BLaER1 (cell line): ENCODE data around the gene DGKE.
A peak's percentile ranks its signal among the peaks of the same experiment; 100 is the strongest.

Experiments used
- H3K27ac ChIP-seq: shearing (Covaris generic); formaldehyde crosslinking; 2 replicates; pipeline ENCODE4 v1.8.1; 2022
- H3K27me3 ChIP-seq: shearing (Covaris generic); formaldehyde crosslinking; 2 replicates; pipeline ENCODE4 v1.8.1; 2022
- H3K36me3 ChIP-seq: shearing (Covaris generic); formaldehyde crosslinking; 2 replicates; pipeline ENCODE4 v1.8.1; 2022
- H3K4me1 ChIP-seq: shearing (Covaris generic); formaldehyde crosslinking; 2 replicates; pipeline ENCODE4 v1.8.1; 2022
- H3K4me2 ChIP-seq: shearing (Covaris generic); formaldehyde crosslinking; 2 replicates; pipeline ENCODE4 v1.8.1; 2022
- H3K4me3 ChIP-seq: shearing (Covaris generic); formaldehyde crosslinking; 2 replicates; pipeline ENCODE4 v1.8.1; 2022
- H3K9ac ChIP-seq: shearing (Covaris generic); formaldehyde crosslinking; 2 replicates; pipeline ENCODE4 v1.8.1; 2022
- H3K9me3 ChIP-seq: shearing (Covaris generic); formaldehyde crosslinking; 2 replicates; pipeline ENCODE4 v1.8.1; 2022
- H4K20me1 ChIP-seq: shearing (Covaris generic); formaldehyde crosslinking; 2 replicates; pipeline ENCODE4 v1.8.1; 2022
- Cebpa-rat ChIP-seq: shearing (Covaris generic); IDR thresholded peaks from 2 replicates; pipeline ENCODE4 v1.8.1; 2022

DGKE gene

GRCh38 chr17:56798916-56799315, 35.0 kb upstream of the DGKE start:
- Histone ChIP-seq H3K4me2 (peak overlapping the region; percentile 45), H3K27me3 (no peaks in the 10 kb centered on the region), H3K9ac (no peak overlapping the region), H3K4me3 (no peak overlapping the region), H3K36me3 (no peaks in the 10 kb centered on the region), H3K9me3 (no peaks in the 10 kb centered on the region), H3K27ac (no peak overlapping the region), H4K20me1 (no peaks in the 10 kb centered on the region), H3K4me1 (peaks cover 19% of the 10 kb centered on the region)
- no peak for TF ChIP-seq Cebpa-rat

GRCh38 chr17:56801459-56802178, 32.3 kb upstream of the DGKE start:
- H3K36me3 ChIP-seq = peaks cover 2% of the 10 kb centered on the region; the same call in 1 of the 2 replicates
- H3K4me1 ChIP-seq = peaks cover 19% of the 10 kb centered on the region
- no peaks in the 10 kb centered on the region for H3K27me3 ChIP-seq
- no peak overlapping the region for H3K4me3 ChIP-seq
- no peaks in the 10 kb centered on the region for H3K9me3 ChIP-seq
- H3K27ac ChIP-seq = no peak overlapping the region
- no peaks in the 10 kb centered on the region for H4K20me1 ChIP-seq
- no peak overlapping the region for H3K4me2 ChIP-seq
- H3K9ac ChIP-seq = no peak overlapping the region
- no peak for TF ChIP-seq Cebpa-rat

- Histone ChIP-seq H3K4me3 (no peak overlapping the region), H3K9me3 (no peaks in the 10 kb centered on the region), H3K4me1 (peaks cover 16% of the 10 kb centered on the region), H3K27me3 (no peaks in the 10 kb centered on the region), H4K20me1 (no peaks in the 10 kb centered on the region), H3K4me2 (no peak overlapping the region), H3K9ac (no peak overlapping the region), H3K36me3 (peaks cover 11% of the 10 kb centered on the region; the same call in 1 of the 2 replicates), H3K27ac (no peak overlapping the region)
- no peak for TF ChIP-seq Cebpa-rat
Observed at GRCh38 chr17:56803071-56803470, 30.9 kb upstream of the DGKE start.

- Histone ChIP-seq H3K27ac (no peak overlapping the region), H3K4me1 (peaks cover 2% of the 10 kb centered on the region), H3K9ac (no peak overlapping the region), H3K4me2 (no peak overlapping the region), H3K27me3 (no peaks in the 10 kb centered on the region), H3K36me3 (peaks cover 11% of the 10 kb centered on the region; the same call in 1 of the 2 replicates), H4K20me1 (no peaks in the 10 kb centered on the region), H3K4me3 (no peak overlapping the region), H3K9me3 (no peaks in the 10 kb centered on the region)
- no peak for TF ChIP-seq Cebpa-rat
Observed at GRCh38 chr17:56804454-56804853, 29.5 kb upstream of the DGKE start.

DNA sequence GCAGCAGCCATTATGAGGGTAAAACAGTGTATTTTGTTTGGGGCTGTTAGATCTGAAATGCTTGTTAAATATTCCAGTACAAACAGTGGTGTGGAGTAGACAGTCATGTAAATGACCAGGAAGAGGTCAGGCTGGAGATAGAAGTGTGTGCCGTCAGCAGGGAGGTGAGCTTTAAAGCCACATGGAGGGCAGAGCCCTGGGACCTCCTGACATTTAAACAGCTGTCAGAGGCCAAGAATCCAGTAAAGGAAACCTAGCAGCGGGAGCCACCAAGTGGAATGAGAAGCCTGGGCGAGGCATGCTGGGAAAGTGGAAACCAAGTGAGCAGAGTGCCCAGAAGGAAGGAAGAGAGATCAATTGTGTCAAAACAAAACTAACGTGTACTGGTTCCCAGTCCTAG, 27.0 kb upstream of the DGKE start:
- H3K4me1 ChIP-seq = peaks cover 10% of the 10 kb centered on the region; the same call in 1 of the 2 replicates
- no peak overlapping the region for H3K27ac ChIP-seq
- TF ChIP-seq Cebpa-rat = no peak
- no peaks in the 10 kb centered on the region for H3K9me3 ChIP-seq
- no peak overlapping the region for H3K9ac ChIP-seq
- H3K27me3 ChIP-seq = no peaks in the 10 kb centered on the region
- no peak overlapping the region for H3K4me2 ChIP-seq
- H4K20me1 ChIP-seq = no peaks in the 10 kb centered on the region
- H3K36me3 ChIP-seq = peaks cover 11% of the 10 kb centered on the region; the same call in 1 of the 2 replicates
- H3K4me3 ChIP-seq = no peak overlapping the region

- Histone ChIP-seq H3K27me3 (no peaks in the 10 kb centered on the region), H3K4me1 (peaks cover 10% of the 10 kb centered on the region; the same call in 1 of the 2 replicates), H3K4me3 (no peak overlapping the region), H3K9ac (no peak overlapping the region), H3K4me2 (no peak overlapping the region), H3K36me3 (peaks cover 11% of the 10 kb centered on the region; the same call in 1 of the 2 replicates), H3K9me3 (no peaks in the 10 kb centered on the region), H4K20me1 (no peaks in the 10 kb centered on the region), H3K27ac (no peak overlapping the region)
- TF ChIP-seq Cebpa-rat = no peak
Observed at GRCh38 chr17:56807723-56808122, 26.2 kb upstream of the DGKE start.

DNA sequence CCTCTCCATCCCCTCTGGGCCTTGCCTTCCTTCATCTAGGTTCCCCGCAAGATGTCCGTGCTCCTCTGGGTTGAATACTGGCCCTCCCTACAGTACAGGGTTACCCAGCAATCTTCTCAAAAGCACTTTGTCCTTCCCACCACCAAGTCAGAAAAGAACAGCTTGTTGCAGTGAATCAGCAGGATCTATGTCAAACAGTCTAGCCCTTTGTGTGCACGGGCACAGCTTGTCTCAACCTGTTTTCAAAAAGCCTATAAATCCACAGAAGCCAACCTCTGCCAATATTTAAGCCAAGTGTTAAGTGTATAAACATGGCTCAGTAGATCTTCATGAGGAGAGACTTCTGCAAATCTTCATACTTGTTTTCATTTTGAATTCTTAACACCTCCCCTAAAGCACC, 25.4 kb upstream of the DGKE start:
- no peaks in the 10 kb centered on the region for H3K9me3 ChIP-seq
- TF ChIP-seq Cebpa-rat = no peak
- no peaks in the 10 kb centered on the region for H4K20me1 ChIP-seq
- H3K4me2 ChIP-seq = no peak overlapping the region
- H3K9ac ChIP-seq = no peak overlapping the region
- no peaks in the 10 kb centered on the region for H3K27me3 ChIP-seq
- peaks cover 11% of the 10 kb centered on the region; the same call in 1 of the 2 replicates for H3K36me3 ChIP-seq
- peaks cover 10% of the 10 kb centered on the region; the same call in 1 of the 2 replicates for H3K4me1 ChIP-seq
- H3K27ac ChIP-seq = no peak overlapping the region
- H3K4me3 ChIP-seq = no peak overlapping the region

DNA sequence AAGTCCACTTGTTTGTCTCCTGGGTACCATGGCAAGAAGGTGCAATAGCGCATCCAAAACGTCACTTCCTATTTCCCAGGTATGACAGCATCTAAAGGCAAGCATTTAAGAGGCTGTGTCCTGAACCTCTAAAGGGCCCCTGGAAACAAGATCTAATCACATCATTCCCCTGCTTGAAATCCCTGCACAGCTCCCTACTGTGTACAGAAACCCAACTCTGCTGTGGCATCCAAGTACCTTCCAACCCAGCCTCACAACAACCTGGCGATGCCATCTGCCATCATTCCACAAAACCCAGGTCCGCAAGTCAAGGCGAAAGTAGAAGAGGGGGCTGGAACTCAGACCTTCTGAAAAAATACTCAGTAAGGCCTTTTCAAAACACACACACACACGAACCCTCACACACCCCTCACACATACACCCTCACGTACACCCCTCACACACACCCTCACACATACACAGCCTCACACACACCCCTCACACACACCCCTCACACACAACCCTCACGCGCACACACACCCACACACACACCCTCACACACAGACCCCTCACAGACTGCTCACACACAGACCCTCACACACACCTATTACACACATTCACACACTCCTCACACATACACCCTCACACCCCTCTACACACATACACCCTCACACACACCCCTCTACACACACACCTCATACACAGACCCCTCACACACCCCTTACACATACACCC, 24.7 kb upstream of the DGKE start:
- no peaks in the 10 kb centered on the region for H3K9me3 ChIP-seq
- no peak overlapping the region for H3K4me3 ChIP-seq
- TF ChIP-seq Cebpa-rat = no peak
- peaks cover 11% of the 10 kb centered on the region; the same call in 1 of the 2 replicates for H3K36me3 ChIP-seq
- H3K4me1 ChIP-seq = peaks cover 10% of the 10 kb centered on the region; the same call in 1 of the 2 replicates
- no peaks in the 10 kb centered on the region for H4K20me1 ChIP-seq
- H3K27ac ChIP-seq = no peak overlapping the region
- no peak overlapping the region for H3K4me2 ChIP-seq
- H3K27me3 ChIP-seq = no peaks in the 10 kb centered on the region
- no peak overlapping the region for H3K9ac ChIP-seq

DNA sequence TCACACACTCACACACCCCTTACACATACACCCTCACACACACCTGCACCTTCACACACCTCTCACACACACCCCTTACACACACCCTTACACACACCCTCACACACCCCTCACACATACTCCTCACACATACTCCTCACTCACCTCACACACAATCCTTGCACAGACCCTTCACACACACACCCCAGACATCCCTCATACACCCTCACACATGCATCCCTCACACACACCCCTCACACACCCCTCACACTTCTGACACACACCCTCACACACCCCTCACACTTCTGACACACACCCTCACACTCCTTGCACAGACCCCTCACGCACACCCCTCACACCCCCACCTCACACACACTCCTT, 24.2 kb upstream of the DGKE start:
- Histone ChIP-seq H3K36me3 (peaks cover 11% of the 10 kb centered on the region; the same call in 1 of the 2 replicates), H3K4me2 (no peak overlapping the region), H3K27ac (no peak overlapping the region), H4K20me1 (no peaks in the 10 kb centered on the region), H3K9ac (no peak overlapping the region), H3K9me3 (no peaks in the 10 kb centered on the region), H3K4me1 (peaks cover 10% of the 10 kb centered on the region; the same call in 1 of the 2 replicates), H3K27me3 (no peaks in the 10 kb centered on the region), H3K4me3 (no peak overlapping the region)
- TF ChIP-seq Cebpa-rat = no peak

DNA sequence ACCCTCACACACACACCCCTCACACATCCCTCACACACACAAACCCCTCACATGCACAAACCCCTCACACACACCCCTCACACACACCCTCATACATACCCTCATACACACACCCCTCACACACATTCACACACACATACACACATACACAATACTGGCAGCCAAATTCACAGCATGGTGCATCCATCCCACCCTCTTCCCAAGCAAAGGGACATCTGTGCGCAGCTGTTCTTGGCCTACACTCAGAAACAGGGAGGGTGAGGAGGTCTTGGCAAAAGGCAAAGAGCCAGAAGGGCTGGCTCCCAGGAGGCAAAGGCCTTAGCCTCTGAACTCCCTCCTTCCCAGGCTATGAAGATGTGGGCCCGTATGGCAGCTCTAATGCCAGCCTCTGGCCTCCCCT, 23.6 kb upstream of the DGKE start:
- Histone ChIP-seq H4K20me1 (no peaks in the 10 kb centered on the region), H3K4me3 (no peak overlapping the region), H3K36me3 (peaks cover 11% of the 10 kb centered on the region; the same call in 1 of the 2 replicates), H3K4me1 (peaks cover 10% of the 10 kb centered on the region; the same call in 1 of the 2 replicates), H3K9ac (no peak overlapping the region), H3K4me2 (no peak overlapping the region), H3K27ac (no peak overlapping the region), H3K27me3 (no peaks in the 10 kb centered on the region), H3K9me3 (no peaks in the 10 kb centered on the region)
- TF ChIP-seq Cebpa-rat = no peak
